ENCODE measurements around the gene C1QTNF9B. TPM values are rescaled to one million over a fixed set of nuclear protein-coding genes. Genes with fewer than 3 reads are reported as not detected.

Gene C1QTNF9B
- total and polyA plus RNA-seq, 4 donors = 0.08 to 0.24 TPM; not detected in 2

DNA sequence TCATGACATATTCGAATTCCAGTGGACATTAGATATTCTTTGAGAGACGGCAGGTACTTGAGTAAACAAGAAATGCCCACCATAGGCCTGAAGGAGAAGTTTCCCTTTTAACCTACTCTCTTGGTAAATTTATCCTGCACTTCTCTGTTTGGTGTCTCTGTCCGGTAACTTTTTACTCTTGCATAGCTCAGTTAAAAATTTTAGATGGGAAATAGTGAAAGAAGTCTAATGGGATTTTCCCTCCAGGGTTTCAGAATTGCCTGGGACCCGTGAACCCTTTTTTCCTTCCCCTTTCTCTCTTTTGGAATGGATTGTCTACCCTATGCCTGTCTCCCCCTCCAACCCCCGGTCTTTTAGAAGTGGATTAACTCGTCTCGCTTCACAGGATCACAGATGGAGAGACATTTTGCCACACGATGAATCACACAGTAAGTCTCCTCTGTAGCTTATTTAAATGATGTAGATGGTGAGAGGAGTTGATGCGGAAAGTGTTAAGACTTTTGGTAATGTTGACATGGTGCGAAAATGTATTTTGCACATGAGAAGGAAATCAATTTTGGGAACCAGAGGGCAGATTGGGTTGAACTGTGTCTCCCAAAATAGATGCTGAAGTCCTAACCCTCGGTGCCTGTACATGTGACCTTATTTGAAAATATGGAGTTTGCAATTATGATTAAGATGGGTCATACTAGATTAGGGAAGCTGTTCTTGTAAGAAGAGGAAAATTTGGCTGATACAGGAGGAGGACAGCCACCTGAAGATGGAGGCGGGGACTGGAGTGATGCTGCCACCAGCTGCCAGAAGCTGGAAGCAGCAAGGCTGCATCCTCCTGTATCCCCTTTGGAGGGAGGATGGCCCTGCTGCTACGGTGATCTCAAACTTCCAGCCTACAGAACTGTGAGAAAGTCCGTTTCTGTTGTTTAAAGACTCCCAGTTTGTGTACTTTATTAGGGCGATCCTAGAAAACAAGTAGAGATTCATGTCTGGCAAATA, 7.4 kb downstream of the C1QTNF9B start:
- peak overlapping the region; percentile 1 to 45 for H3K9ac ChIP-seq (ENCODE audit: low read depth in 1 of 2, low read length in 2 of 2)
- no peak for TF ChIP-seq SP1 (IDR thresholded peaks at IDR 0.05)
- no peak for TF ChIP-seq TAF1 (conservative IDR thresholded peaks at IDR 0.05)
- no peak for TF ChIP-seq RXRA (IDR thresholded peaks at IDR 0.05)
- TF ChIP-seq, protein P1, sequence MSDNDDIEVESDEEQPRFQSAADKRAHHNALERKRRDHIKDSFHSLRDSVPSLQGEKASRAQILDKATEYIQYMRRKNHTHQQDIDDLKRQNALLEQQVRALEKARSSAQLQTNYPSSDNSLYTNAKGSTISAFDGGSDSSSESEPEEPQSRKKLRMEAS (IDR thresholded peaks at IDR 0.05) = no peak
- TF ChIP-seq, protein P2, sequence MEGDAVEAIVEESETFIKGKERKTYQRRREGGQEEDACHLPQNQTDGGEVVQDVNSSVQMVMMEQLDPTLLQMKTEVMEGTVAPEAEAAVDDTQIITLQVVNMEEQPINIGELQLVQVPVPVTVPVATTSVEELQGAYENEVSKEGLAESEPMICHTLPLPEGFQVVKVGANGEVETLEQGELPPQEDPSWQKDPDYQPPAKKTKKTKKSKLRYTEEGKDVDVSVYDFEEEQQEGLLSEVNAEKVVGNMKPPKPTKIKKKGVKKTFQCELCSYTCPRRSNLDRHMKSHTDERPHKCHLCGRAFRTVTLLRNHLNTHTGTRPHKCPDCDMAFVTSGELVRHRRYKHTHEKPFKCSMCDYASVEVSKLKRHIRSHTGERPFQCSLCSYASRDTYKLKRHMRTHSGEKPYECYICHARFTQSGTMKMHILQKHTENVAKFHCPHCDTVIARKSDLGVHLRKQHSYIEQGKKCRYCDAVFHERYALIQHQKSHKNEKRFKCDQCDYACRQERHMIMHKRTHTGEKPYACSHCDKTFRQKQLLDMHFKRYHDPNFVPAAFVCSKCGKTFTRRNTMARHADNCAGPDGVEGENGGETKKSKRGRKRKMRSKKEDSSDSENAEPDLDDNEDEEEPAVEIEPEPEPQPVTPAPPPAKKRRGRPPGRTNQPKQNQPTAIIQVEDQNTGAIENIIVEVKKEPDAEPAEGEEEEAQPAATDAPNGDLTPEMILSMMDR (IDR thresholded peaks at IDR 0.05; ENCODE audit: low read depth, low read length, missing input control) = no peak
- no peak for TF ChIP-seq NR2F2 (IDR thresholded peaks at IDR 0.05)
- TF ChIP-seq FOXA2 (IDR thresholded peaks at IDR 0.05) = no peak
- TF ChIP-seq, protein P3, sequence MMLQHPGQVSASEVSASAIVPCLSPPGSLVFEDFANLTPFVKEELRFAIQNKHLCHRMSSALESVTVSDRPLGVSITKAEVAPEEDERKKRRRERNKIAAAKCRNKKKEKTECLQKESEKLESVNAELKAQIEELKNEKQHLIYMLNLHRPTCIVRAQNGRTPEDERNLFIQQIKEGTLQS (IDR thresholded peaks at IDR 0.05) = no peak
- no peak for TF ChIP-seq GABPA (IDR thresholded peaks at IDR 0.05 in 1 of 2, conservative IDR thresholded peaks at IDR 0.05 in 1 of 2)
- no peak for TF ChIP-seq FOXA1 (IDR thresholded peaks at IDR 0.05)
- TF ChIP-seq, protein P4, sequence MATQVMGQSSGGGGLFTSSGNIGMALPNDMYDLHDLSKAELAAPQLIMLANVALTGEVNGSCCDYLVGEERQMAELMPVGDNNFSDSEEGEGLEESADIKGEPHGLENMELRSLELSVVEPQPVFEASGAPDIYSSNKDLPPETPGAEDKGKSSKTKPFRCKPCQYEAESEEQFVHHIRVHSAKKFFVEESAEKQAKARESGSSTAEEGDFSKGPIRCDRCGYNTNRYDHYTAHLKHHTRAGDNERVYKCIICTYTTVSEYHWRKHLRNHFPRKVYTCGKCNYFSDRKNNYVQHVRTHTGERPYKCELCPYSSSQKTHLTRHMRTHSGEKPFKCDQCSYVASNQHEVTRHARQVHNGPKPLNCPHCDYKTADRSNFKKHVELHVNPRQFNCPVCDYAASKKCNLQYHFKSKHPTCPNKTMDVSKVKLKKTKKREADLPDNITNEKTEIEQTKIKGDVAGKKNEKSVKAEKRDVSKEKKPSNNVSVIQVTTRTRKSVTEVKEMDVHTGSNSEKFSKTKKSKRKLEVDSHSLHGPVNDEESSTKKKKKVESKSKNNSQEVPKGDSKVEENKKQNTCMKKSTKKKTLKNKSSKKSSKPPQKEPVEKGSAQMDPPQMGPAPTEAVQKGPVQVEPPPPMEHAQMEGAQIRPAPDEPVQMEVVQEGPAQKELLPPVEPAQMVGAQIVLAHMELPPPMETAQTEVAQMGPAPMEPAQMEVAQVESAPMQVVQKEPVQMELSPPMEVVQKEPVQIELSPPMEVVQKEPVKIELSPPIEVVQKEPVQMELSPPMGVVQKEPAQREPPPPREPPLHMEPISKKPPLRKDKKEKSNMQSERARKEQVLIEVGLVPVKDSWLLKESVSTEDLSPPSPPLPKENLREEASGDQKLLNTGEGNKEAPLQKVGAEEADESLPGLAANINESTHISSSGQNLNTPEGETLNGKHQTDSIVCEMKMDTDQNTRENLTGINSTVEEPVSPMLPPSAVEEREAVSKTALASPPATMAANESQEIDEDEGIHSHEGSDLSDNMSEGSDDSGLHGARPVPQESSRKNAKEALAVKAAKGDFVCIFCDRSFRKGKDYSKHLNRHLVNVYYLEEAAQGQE (IDR thresholded peaks at IDR 0.05) = no peak
- TF ChIP-seq, protein P5, sequence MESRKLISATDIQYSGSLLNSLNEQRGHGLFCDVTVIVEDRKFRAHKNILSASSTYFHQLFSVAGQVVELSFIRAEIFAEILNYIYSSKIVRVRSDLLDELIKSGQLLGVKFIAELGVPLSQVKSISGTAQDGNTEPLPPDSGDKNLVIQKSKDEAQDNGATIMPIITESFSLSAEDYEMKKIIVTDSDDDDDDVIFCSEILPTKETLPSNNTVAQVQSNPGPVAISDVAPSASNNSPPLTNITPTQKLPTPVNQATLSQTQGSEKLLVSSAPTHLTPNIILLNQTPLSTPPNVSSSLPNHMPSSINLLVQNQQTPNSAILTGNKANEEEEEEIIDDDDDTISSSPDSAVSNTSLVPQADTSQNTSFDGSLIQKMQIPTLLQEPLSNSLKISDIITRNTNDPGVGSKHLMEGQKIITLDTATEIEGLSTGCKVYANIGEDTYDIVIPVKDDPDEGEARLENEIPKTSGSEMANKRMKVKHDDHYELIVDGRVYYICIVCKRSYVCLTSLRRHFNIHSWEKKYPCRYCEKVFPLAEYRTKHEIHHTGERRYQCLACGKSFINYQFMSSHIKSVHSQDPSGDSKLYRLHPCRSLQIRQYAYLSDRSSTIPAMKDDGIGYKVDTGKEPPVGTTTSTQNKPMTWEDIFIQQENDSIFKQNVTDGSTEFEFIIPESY (IDR thresholded peaks at IDR 0.05) = no peak
- no peak for TF ChIP-seq YY1 (IDR thresholded peaks at IDR 0.05)
- no peak for TF ChIP-seq EGR1 (IDR thresholded peaks at IDR 0.05; ENCODE audit: low read depth in 2 of 2)
- 41% methylated on average over 15 of the region's 15 CpGs for WGBS
- H3K4me3 ChIP-seq (ENCODE audit: low read depth in 1 of 3, low read length in 3 of 3) = peak overlapping the region; percentile 9 to 90 (median 24)
- H3K4me1 ChIP-seq (ENCODE audit: control insufficient read depth in 4 of 4, insufficient read depth in 4 of 4, low read length in 3 of 4) = peaks cover 0 to 15% (median 12%) of the 10 kb centered on the region in 4 donors
- DNase-seq (ENCODE audit: low spot score) = no peak
- peaks cover 0 to 2% (median under 1%) of the 10 kb centered on the region in 4 donors for H3K36me3 ChIP-seq (ENCODE audit: control insufficient read depth in 4 of 4, insufficient read depth in 3 of 4, low read depth in 1 of 4, low read length in 3 of 4)
- no peaks in the 10 kb centered on the region for H3K27me3 ChIP-seq (ENCODE audit: control insufficient read depth in 4 of 4, insufficient read depth in 4 of 4, low read length in 3 of 4)
- H3K9me3 ChIP-seq (ENCODE audit: control insufficient read depth in 4 of 4, low read length in 3 of 4) = no peaks in the 10 kb centered on the region
- H3K27ac ChIP-seq (ENCODE audit: low read depth in 1 of 2, low read length in 2 of 2) = no peak overlapping the region

Data from liver (tissue), 9 donors.